H1 (cell line): ENCODE measurements around the gene KIAA0513. TPM values are rescaled to one million over a fixed set of nuclear protein-coding genes. Genes with fewer than 3 reads are reported as not detected.

Experiments
- GTF2F1 ChIP-seq: IDR thresholded peaks from 2 replicates; pipeline ENCODE4 v1.6.1; 2012; ENCODE audit warnings: low read depth, low read length, improper control_type of control experiment, borderline replicate concordance
- KDM4A ChIP-seq: IDR thresholded peaks from one replicate; pipeline ENCODE4 v1.7.1; 2012; ENCODE audit warnings: low read depth, mild to moderate bottlenecking, moderate library complexity, low read length, inconsistent platforms; ENCODE audit not compliant: severe bottlenecking
- RAD21 ChIP-seq, 2 experiments: IDR thresholded peaks in 1 of 2; conservative IDR thresholded peaks in 1 of 2; 2 replicates each; pipeline ENCODE4 v1.6.1; 2011; ENCODE audit warnings: low read depth in 2 of 2, low read length in 2 of 2, improper control_type of control experiment in 1 of 2, inconsistent platforms in 1 of 2, mild to moderate bottlenecking in 1 of 2, moderate library complexity in 1 of 2
- polyA plus RNA-seq, 7 experiments: library from polyadenylated mRNA; depleted of rRNA in 3 of 7; stranded (reverse) in 5 of 7; unstranded in 2 of 7; fragments of >200 nt in 5 of 7; fragments of 200-250 nt in 2 of 7; gene quantifications; 1 replicate in 5 of 7; 2 replicates in 1 of 7; 4 replicates in 1 of 7; pipeline versions ENCODE4 v1.2.1 to v1.2.3, GENCODE V29; 2011 to 2013; ENCODE audit warnings: missing spikeins in 2 of 7, mixed read lengths in 2 of 7
- total RNA-seq: library from RNA; stranded (reverse); fragmentation: NEBNext Ultra II Directional; extraction: Animal tissue kit (Norgen Biotek cat#: 25700); gene quantifications from 2 replicates; pipeline ENCODE4 v1.2.1, GENCODE V29; 2021

KIAA0513 gene
- total and polyA plus RNA-seq, 2 of the 8 experiments (the other 6 are each of a cell fraction or from before 2014, with no cell fraction given) = 2.1 to 6.1 TPM

DNA sequence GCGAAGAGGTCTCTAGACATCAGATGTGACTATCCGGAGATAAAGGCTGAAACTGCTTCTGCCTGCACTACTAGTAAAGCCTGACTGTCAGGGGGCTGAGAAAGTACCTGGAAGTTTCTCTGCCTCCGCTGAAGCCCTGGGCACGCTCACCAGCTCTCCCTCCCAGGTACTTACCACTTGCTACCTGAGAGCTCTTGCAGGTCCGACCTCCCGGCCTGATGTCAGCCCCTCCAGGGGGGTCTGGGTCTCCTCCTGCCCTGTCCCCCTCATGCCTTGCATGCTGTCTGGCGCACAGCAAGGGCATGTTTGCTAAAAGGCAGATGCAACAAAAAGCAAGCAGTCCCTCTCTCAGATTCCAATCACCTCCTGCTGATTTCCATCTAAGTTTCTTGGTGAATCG, 33.7 kb upstream of the KIAA0513 start (continued):
- TF ChIP-seq KDM4A = no peak
- TF ChIP-seq GTF2F1 = no peak
- no peak for TF ChIP-seq RAD21 (IDR thresholded peaks at IDR 0.05 in 1 of 2, conservative IDR thresholded peaks at IDR 0.05 in 1 of 2; ENCODE audit: low read depth in 2 of 2, low read length in 2 of 2)
